Tibial nerve (tissue), 3 donors: ENCODE measurements around the gene SMCR8.
A peak's percentile ranks its signal among the peaks of the same experiment; 100 is the strongest.

Experiments
- CTCF ChIP-seq, 5 experiments: fragments of 200-600 bp in 3 of 5; fragments of 450-650 bp in 2 of 5; sonication (generic) in 3 of 5; IDR thresholded peaks; one replicate each; pipeline ENCODE4 v1.5.1; 2016 to 2019; ENCODE audit warnings: antibody characterized with exemption in 5 of 5, mild to moderate bottlenecking in 3 of 5, moderate library complexity in 2 of 5
- POLR2A ChIP-seq, 2 donors: fragments of 450-650 bp; IDR thresholded peaks; one replicate each; pipeline ENCODE4 v1.6.1; 2017; ENCODE audit warnings: antibody characterized with exemption in 2 of 2, mild to moderate bottlenecking in 2 of 2, moderate library complexity in 2 of 2

GRCh38 chr17:18319604-18320256, 4.6 kb downstream of the SMCR8 start:
- TF ChIP-seq CTCF (IDR thresholded peaks at IDR 0.05) (peak in 1 of 5 experiments; percentile 22), POLR2A (IDR thresholded peaks at IDR 0.05) (no peak)
